Measurements from ENCODE around the gene FBRSL1. TPM values are rescaled to one million over a fixed set of nuclear protein-coding genes. Genes with fewer than 3 reads are reported as not detected.

The FBRSL1 gene
- total and polyA plus RNA-seq, 9 of the 15 experiments (the other 6 are each of a cell fraction or from before 2014, with no cell fraction given), result 0.24 to 129 (median 7.3) TPM

GRCh38 chr12:132458441-132458840 lies 31.5 kb upstream of the FBRSL1 start:
- Histone ChIP-seq H4K20me1 (replicated peaks; ENCODE audit: control insufficient read depth, insufficient read depth, low read length) (no peaks in the 10 kb centered on the region), H3K9me3 (replicated peaks; ENCODE audit: control insufficient read depth, insufficient read depth, low read depth, low read length) (peaks cover 9% of the 10 kb centered on the region), H3K79me2 (ENCODE audit: control insufficient read depth, insufficient read depth, low read length) (no peaks in the 10 kb centered on the region), H3K4me1 (replicated peaks in 1 of 2; ENCODE audit: control insufficient read depth in 2 of 2, insufficient read depth in 2 of 2, low read length in 2 of 2) (peaks cover 0 to 22% of the 10 kb centered on the region in 2 experiments; a peak in 2 of 5 replicates), H3K9ac (ENCODE audit: insufficient read depth in 1 of 2, low read depth in 2 of 2, low read length in 2 of 2) (no peak overlapping the region), H3K4me2 (ENCODE audit: insufficient read depth, low read length) (no peak overlapping the region), H3K27ac (ENCODE audit: extremely low read depth, low read depth, low read length) (no peak overlapping the region), H3K27me3 (ENCODE audit: control insufficient read depth in 2 of 2, insufficient read depth in 2 of 2, low read length in 2 of 2) (peaks cover 4 to 35% of the 10 kb centered on the region in 2 experiments; a peak in 4 of 5 replicates), H3K4me3 (no peak overlapping the region), H3K36me3 (ENCODE audit: control insufficient read depth, insufficient read depth, low read length) (no peaks in the 10 kb centered on the region), H2AFZ (ENCODE audit: low read depth, low read length) (no peak overlapping the region), H3K9me1 (ENCODE audit: control insufficient read depth, insufficient read depth, low read length) (no peaks in the 10 kb centered on the region)
- DNase-seq (ENCODE audit: extremely low read depth in 1 of 4, low spot score in 3 of 4) (no peak), ATAC-seq (no peak), FAIRE-seq (no peak)
- CTCF ChIA-PET (ENCODE audit: low intra/inter-chr PET ratio), result no interaction called here
- in situ Hi-C loops (cut with MboI) (no loop called here), intact Hi-C loops (cut with micrococcal nuclease) (no loop called here)
- no peak for TF ChIP-seq HNRNPLL (IDR thresholded peaks at IDR 0.05; ENCODE audit: low read depth, low read length, poor library complexity, severe bottlenecking)
- TF ChIP-seq NR2F6 (CRISPR knock-in tag; IDR thresholded peaks at IDR 0.05), result no peak
- TF ChIP-seq TAF1 (IDR thresholded peaks at IDR 0.05; ENCODE audit: control insufficient read depth, extremely low read depth, insufficient read depth, low read length, severe bottlenecking), result no peak
- TF ChIP-seq TCF3 (CRISPR knock-in tag; IDR thresholded peaks at IDR 0.05), result no peak
- TF ChIP-seq ZNF668 (CRISPR knock-in tag; IDR thresholded peaks at IDR 0.05), result no peak
- no peak for TF ChIP-seq TAF9B (IDR thresholded peaks at IDR 0.05; ENCODE audit: partially characterized antibody)
- no peak for TF ChIP-seq SIRT6 (IDR thresholded peaks at IDR 0.05; ENCODE audit: low read depth, low read length)
- no peak for TF ChIP-seq RBM39 (optimal IDR thresholded peaks at IDR 0.05; ENCODE audit: low read depth, low read length)
- TF ChIP-seq IRF2 (CRISPR knock-in tag; IDR thresholded peaks at IDR 0.05), result no peak
- TF ChIP-seq SRSF9 (IDR thresholded peaks at IDR 0.05; ENCODE audit: borderline replicate concordance, low read depth, low read length), result no peak
- TF ChIP-seq ZC3H8 (IDR thresholded peaks at IDR 0.05), result no peak
- TF ChIP-seq SAFB2 (IDR thresholded peaks at IDR 0.05; ENCODE audit: borderline replicate concordance, low read depth, low read length, severe bottlenecking), result no peak
- TF ChIP-seq ZNF592 (IDR thresholded peaks at IDR 0.05), result no peak
- WGBS (ENCODE audit: insufficient coverage, low coverage, missing lambda C conversion rate), result 0% methylated on average over 8 of the region's 8 CpGs
- POLR2A ChIA-PET, result no interaction called here
- BruUV-seq (replicated peaks), result no TSS peak
